GM21576 (cell line): Measurements from ENCODE around the gene TMEM178B.

Source experiments
- ATAC-seq: cut with Tn5 transposase; IDR thresholded peaks from one replicate; pipeline ENCODE4 v1.9.1; 2021; ENCODE audit warnings: mild to moderate bottlenecking, moderate library complexity; ENCODE audit not compliant: unreplicated experiment

TMEM178B gene

DNA sequence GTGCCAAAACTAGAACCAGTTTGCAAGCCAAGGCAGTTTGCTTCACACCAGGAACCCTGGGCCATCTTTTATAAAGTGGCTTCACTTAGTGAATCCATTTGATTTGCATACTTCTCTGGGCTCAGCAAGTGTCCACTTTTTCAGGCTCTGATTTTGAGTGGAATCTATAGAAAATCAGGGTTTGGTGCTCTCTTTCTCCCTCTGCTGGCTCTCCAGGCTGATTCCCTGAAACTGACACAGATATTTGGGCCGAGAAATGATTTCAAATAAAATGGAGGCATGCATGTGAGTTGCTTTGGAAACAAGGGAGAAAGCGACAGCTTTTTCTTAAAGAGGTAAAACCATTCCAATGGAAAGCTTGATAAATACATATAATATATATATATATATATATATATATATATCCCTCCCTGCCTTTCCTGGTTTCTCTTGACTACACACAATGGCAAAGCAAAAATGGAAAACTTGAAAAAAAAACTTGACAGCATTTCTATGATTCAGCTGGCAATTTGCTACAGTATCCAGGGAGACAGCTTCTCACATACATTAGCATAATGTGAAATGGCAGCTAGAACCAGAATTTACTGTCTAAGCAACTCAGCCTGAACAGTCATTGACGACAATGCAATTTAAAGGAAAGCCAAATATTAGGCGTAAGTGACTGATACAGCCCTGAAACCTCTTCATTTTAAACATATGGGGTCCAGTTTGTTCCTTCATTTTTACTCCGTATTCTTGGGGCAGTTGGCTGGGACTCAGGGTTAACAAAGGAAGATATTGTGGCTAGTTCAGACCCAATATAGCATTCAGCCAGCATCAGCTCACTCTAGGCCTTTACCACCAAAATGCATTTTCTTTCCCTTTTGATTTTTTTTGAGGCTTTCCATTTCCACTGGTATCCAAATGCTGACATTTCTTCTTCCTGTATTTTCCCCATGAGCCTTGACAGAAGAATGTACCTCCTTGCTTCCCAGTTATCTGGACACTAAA, 188.5 kb downstream of the TMEM178B start:
- ATAC-seq: no peak

DNA sequence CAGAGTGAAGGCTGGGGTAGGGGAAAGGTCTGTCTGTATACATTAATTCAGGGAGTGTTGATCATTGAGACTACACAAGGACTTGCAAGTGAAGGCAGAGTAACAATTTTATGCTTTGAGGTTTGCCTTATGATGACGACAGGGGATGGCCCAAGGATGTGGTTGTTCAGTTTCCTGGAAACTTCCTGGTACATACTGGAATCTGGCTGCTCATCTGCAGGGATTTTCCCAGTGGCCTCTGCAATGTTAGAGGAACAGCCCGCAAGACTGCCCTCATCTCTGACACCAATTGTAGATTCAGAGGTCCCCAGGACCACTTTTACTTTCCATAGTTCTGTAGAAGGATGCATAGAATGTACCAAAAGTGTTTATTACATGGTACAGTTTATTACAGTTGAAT, 189.6 kb downstream of the TMEM178B start:
- ATAC-seq: no peak

DNA sequence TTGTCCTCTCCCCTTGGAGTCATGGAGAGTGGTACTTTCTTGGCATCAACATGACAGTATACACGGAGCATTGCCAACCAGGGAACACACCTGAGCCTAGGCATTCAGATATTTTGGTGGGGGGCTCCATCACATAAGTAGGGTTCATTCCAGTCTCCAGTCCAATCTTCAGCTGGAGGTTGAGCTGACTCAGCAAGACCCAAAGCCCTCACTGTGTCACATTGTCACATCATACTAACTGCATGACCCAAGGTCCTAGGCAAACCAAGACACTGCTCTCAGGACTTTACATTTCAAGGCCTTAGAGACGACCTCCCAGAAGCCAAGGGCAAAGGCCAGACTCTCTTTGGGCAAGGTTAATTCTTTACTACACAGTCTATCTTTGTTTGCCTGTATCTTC, 190.1 kb downstream of the TMEM178B start:
- no peak for ATAC-seq

DNA sequence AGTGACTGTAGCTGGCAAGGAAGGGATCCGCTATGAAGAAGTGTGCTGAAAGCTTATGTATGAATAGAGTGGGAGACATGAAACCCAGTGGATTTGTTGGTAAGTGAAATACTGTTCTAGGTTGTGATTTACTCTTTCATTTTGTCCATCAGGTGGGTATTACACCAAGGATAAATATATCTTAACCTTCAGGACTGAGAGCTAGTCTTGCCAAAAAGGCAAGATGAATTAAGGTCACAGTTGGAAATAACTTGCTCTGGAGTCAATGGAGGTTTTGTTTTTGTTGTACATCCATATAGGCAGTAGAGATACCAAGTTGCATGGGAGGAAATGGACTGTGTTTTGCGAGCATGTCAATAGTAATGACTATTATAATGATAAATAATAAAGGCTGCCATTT, 190.6 kb downstream of the TMEM178B start:
- no peak for ATAC-seq

DNA sequence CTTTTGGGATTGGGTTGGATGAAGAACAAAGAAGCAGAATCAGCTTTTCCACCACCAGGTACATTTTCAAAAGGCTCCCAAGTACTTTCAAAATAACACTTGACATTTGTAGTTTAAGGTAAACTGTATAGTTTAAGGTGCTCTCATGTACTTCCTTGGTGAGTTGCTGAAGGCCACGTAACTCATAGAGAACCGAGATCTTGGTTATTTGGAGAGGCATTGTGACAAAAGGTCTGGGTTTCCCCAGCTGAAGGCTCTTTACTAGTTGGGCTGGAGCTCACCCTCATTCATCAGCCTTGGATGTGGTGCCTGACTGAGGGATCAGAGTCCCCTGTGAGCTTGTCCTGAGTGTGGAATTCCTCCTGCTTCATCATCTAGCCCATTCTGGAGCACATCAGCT, 191.8 kb downstream of the TMEM178B start:
- no peak for ATAC-seq

DNA sequence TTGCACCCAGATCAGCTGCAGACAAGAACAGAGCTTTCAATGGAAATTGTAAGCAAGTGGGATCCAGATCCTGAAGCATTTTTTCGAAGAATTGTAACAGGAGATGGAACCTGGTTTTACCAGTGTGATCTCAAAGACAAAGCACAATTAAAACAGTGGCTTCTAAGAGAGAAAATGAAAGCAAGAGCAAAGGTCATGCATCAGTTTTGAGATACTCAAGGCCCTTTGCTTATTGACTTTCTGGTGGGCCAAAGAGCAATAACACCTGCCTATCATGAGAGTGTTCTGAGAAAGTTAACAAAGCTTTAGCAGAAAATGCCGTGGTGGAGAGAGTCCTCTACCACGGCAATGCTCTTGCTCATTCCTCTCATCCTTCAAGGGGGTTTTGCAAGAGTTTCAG, 194.8 kb downstream of the TMEM178B start:
- ATAC-seq: no peak

DNA sequence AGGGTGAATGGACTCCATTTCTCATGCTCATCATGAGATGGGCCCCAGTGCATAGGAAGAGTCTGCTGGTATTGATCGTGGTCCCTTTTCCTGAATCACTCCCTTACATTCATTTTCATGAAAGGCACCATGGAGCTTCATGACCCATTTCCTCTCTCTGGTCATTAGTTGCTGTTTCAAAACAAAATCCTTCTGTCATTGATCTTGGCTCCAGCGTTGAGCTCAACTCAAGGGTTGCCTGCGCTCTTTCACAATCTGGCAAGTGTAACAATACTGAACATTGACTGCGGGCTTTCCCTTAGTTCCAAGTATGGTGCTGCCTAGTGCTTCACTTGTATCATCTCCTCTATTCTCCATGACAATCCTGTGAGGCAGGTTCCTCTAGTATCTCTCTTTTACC, 197.6 kb downstream of the TMEM178B start:
- no peak for ATAC-seq

DNA sequence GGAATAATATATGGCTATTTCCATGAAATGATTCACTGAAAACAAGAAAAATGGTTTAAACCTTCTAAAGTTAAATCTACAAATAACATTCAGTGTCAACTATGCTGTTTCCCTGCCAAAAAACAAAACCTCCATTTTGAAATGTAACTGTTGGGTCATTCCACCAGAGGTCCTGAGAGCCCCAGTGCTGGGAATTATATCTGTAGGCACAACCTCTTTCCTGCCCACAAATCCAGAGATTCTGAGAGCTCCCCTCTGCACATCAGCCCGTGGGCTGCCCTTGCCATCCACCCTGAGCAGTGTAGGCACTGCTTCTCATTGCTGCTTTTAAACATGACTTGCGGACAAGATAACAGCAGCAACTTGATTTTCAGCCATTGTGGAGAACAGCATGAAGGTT, 198.6 kb downstream of the TMEM178B start:
- ATAC-seq: no peak

DNA sequence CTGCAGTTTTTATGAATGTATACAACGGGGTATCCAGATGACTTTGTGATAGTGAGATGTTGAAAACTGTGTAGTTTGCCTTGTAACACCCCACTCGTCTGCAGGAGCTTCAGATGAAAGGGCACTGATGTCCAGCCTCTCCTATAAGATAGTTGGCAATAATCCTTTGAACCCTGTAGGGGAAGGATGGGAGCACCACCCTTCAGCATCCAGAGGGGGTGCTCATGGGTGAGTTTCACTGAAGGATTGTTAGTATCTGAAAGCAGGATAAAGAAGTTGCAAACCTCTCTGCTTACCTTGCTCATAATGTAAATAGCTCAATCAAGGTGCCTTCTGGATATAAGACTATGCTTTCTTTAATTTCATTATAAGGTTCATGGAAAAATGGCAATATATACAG, 201.5 kb downstream of the TMEM178B start:
- ATAC-seq: no peak

DNA sequence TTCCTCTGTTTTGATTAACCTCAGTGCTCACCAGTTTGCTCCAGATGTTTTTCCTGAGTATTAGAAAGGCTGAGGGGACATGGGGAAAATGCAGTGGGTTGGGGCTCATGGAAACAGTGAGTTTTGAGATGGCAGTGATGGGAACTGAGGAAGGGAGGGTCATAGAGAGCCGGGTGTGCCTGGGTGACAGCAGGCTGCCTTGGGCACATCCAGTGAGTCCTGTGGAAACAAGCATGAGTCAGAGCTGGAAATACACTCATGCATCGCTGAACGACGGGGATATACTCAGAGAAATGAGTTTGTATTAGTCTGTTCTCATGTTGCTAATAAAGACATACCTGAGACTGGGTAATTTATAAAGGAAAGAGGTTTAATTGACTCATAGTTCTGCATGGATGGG, 202.2 kb downstream of the TMEM178B start:
- ATAC-seq: no peak

DNA sequence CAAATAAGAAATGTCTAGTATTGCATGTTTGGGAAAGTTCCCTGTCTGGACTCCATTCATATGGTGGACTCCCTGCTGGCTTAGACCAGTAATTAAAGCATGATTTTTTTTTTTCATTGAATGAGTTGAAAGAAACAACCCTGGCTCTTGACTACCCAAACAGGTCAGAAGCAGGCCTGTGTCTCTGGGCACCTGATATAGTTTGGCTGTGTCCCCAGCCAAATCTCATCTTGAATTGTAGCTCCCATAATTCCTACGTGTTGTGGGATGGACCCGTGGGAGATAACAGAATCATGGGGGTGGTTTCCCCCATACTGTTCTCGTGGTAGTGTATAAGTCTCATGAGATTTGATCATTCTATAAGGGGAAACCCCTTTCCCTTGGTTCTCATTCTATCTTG, 206.2 kb downstream of the TMEM178B start:
- no peak for ATAC-seq

DNA sequence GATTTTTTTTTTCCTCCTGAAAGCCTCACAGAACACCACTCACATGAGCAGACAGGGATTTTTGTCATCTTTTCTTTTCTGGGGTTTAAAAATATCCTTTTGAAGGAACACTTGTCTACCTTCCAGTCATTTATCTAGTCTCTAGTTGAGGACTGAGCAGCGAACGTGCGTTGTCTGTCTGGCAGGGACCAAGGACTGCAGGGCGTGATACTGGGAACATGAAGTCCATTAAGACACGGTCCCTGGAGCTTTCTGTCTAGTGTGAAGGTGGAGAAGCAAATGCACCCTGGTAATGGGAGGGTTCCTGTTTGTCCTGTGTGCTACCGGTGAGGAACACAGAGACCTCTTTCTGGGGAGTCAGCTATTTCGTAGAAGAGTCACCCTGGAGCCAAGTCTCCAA, 207.4 kb downstream of the TMEM178B start:
- ATAC-seq: no peak

DNA sequence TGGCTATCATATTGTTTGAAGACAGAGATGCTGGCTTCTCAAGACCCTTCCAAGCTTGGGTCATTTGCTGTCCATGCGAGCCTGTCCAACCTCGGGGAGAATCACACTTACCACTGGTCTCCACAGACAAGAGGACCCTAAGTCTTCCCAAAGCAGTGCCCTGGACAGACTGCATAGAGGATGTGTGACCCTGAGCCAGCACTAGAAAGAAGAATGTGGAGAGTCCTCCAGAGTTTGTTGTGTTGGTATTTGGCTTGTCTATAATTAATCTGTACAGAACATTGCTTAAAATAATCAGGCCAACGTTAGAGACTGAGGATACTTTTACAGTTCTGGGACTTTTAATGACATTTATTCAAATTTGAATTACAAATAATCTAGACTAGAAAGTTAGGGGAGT, 212.7 kb downstream of the TMEM178B start:
- ATAC-seq: no peak

DNA sequence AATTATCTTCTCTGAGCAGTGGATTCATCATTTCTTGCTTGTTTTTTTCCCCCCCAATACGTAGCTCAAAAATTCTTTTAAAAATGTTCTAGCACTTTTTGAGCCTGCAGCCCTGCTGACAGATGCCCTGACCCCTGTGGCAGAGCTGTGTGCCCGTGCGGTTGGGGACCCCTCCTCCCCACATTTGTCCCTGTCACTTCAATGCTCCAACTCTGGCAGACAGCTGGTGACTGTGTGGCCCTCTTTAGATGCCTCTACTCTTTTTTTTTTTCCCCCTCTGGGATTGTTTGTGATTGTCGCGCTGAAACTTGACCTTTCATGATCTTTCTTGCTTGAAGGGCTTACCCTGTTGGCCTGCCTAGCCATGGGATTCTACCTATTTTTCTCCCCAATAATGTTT, 214.1 kb downstream of the TMEM178B start:
- ATAC-seq: no peak

DNA sequence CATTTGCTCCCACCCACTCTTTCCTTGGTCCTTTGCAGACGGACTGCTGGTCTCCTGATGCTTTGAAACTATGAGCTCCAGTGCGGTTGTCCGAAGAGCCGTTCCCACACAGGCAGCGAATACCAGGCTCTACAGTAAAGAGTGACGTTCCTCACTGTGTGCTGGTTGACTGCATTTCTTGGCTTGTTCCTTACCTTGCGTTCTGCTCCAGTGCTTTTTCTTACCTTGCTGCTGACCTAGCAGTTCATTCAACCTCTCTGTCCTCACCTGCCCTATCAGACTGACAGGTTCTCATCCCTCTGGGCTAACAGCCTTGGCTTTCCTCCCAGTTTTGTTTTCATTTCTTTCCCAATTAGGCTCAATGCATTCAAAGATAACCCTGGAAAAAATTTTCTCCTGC, 214.8 kb downstream of the TMEM178B start:
- no peak for ATAC-seq

DNA sequence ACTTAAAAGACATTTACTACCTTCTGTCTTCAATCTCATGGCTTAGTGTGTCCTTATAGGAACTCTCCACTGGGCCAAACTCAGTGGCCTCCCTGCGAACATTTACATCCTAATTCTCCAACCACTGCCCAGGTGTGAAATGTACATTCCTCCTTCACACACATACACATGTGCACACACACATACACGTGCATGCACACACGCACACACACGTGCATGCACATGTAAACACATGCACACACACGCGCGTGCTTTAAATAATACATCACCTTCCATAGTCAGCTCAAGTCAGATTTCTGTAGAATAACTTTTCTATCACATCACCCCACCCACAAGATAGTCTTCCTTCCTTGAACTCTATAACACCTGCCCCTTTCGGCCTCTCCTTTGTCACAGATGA, 216.5 kb downstream of the TMEM178B start:
- no peak for ATAC-seq

DNA sequence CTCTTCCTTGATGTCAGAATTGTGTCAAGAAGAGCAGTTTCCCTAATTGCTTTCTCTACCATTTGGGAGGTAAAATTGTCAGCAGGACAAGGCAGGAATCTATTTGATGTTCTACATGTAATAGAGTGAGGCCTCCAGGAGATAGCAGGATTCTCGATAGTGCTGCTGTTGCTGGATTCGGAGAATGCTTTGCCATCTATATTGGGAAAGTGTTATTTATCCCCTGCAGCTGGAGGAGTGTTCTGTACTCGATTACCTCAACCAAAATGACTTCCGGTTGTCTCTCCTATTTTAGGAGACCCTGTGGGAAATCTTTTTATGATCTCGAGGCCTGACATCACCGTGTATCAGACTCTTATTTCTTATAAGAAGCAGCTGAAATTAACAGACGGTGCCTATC, 217.1 kb downstream of the TMEM178B start:
- ATAC-seq: no peak

DNA sequence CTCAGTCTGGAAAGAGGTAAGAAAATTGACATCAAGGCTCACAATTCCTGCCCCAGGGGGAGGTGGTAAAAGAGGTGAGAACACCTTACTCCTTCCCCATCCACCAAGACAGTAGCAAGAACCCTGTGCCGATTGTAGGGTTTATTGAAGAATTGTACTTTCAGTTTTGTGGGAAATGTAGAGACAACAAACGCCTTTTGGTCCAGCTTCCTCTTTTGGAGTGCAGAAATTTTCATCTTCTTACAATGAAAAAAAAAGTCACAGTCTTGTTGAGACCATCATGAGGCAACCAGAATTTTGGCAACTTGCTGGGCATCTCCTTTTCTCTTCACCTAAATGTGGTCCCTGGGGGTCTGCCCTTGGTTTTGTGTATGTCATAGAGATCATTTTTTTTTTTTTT, 217.7 kb downstream of the TMEM178B start:
- no peak for ATAC-seq

DNA sequence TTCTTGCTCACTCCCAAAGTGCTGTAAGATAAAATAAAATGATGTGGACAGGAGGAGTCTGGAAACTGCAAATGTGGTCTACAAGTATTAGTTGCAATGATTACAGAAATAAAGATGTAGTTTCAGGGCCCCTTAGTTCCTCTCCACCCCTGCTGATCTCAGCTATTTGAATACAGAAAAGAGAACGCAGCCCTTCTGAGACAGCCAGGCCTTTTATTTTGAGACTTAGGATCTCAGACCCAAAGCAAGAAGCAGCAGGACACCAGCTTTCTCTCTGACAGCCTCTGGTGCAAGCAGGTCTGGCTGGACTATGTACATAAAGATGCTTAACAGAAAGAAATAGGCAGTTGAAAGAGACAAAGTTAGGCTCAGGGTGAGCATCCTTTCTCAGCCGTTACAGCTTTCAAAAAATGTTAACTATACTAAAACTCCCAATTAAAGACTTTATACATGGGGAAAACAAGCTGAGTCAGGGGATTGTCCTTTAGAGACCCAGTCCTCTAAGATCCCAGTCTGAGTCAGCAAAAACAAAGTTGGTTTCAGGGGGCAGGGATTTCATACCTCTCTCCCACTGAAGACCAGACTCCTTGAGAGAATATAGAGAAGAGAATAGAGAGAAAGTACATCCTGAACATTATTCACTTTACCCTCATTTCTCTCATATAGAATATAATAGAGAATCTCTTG, 220.4 kb downstream of the TMEM178B start:
- no peak for ATAC-seq

DNA sequence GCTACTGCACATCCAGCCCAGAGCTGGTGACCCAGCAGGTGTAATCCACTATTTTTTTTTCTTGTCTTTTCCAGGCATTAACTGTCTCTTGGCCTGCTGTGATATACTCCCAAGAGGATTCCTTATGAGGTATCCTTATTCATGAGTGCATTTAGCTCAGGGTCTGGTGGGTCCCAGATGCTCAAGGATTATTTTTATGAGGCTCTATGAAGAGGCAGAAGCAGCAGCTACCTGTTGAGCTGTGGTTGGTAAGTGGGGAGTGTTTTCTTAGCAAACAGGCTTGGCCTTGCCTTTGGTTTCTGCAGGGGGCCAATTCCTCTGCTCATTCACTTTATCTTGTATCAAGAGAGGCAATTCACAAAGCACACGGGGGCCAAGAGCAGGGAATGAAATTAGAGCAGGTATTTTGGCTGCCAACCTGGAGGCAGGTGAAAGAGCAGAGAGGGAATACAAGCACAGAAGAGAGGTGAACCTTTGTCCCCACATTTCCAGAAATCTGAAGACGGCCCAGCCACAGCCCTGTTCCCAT, 221.6 kb downstream of the TMEM178B start:
- no peak for ATAC-seq

DNA sequence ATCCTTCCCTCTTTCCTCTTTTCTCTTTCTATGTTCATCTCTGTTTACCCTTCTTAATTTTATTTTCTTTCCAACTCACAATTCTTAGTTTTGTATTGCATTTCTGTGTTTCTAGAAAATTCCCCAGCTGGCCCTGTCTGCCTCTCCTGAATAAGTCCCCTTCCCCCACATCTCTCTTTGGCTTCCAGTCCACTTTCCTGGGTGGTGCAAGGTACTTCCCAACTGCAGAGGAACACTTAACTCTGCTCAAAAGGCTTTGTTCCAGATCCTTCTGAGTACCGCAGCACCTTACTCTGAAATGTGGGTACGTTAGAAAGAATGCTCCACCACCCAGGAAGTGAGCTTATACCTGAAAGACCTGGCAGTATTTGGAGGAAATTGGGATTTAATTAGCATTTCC, 227.0 kb downstream of the TMEM178B start:
- ATAC-seq: no peak

DNA sequence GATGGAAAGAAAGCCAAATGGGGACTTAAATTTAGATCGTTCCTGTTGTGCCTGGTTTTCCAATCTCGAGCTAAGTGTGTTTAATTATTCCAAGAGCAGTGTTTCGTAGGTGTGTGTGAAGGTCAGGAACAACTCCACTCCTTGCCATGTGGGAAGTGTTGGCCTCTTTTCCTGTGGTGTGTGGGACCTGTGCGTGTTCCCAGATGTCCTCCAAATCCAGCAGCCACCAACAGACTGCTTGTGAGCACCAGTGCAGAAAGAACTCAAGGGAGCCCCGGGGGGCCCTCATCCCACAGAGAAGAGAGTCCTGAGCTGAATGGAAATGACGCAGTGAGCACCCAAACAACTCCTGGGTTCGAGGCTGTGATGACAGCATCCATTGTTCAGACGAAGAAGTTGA, 227.7 kb downstream of the TMEM178B start:
- ATAC-seq: no peak
